Endothelial cell (in vitro differentiated cells): ENCODE measurements around the gene PXT1. TPM values are rescaled to one million over a fixed set of nuclear protein-coding genes. Genes with fewer than 3 reads are reported as not detected.

Experiments used
- DNase-seq: peaks from one replicate; pipeline ENCODE4 v3.0.0; 2021; ENCODE audit warnings: low spot score
- H3K27ac Mint-ChIP-seq: one replicate; pipeline ENCODE4 v1.8.0; 2021; ENCODE audit warnings: mixed read lengths, inconsistent platforms; ENCODE audit not compliant: unreplicated experiment
- H3K27me3 Mint-ChIP-seq: one replicate; pipeline ENCODE4 v1.8.0; 2021; ENCODE audit warnings: mild to moderate bottlenecking, moderate library complexity, mixed read lengths, inconsistent platforms; ENCODE audit not compliant: unreplicated experiment
- H3K36me3 Mint-ChIP-seq: one replicate; pipeline ENCODE4 v1.8.0; 2021; ENCODE audit warnings: mild to moderate bottlenecking, low read depth, mixed read lengths, inconsistent platforms; ENCODE audit not compliant: unreplicated experiment
- H3K4me1 Mint-ChIP-seq: one replicate; pipeline ENCODE4 v1.8.0; 2021; ENCODE audit warnings: mild to moderate bottlenecking, mixed read lengths, inconsistent platforms; ENCODE audit not compliant: unreplicated experiment
- H3K4me3 Mint-ChIP-seq: one replicate; pipeline ENCODE4 v1.8.0; 2021; ENCODE audit warnings: mild to moderate bottlenecking, mixed read lengths, inconsistent platforms; ENCODE audit not compliant: unreplicated experiment
- H3K9me3 Mint-ChIP-seq: one replicate; pipeline ENCODE4 v1.8.0; 2021; ENCODE audit warnings: mixed read lengths, inconsistent platforms; ENCODE audit not compliant: unreplicated experiment
- CTCF ChIP-seq: fragments of 200-600 bp; sonication (generic); IDR thresholded peaks from one replicate; pipeline ENCODE4 v1.5.0; 2021; ENCODE audit warnings: antibody characterized with exemption; ENCODE audit not compliant: unreplicated experiment
- total RNA-seq: library from RNA; stranded (reverse); fragmentation: NEBNext Ultra II Directional; extraction: Animal tissue kit (Norgen Biotek cat#: 25700); gene quantifications from one replicate; pipeline ENCODE4 v1.2.1, GENCODE V29; 2021; ENCODE audit not compliant: unreplicated experiment

Gene PXT1
- total RNA-seq, 1 donor from 2014 or later, result not detected

- H3K4me1 Mint-ChIP-seq, result peaks cover 5% of the 10 kb centered on the region
- H3K9me3 Mint-ChIP-seq, result no peaks in the 10 kb centered on the region
- no peaks in the 10 kb centered on the region for H3K36me3 Mint-ChIP-seq
- H3K4me3 Mint-ChIP-seq, result no peak overlapping the region
- TF ChIP-seq CTCF, result no peak
- H3K27ac Mint-ChIP-seq, result no peak overlapping the region
- no peaks in the 10 kb centered on the region for H3K27me3 Mint-ChIP-seq
- no peak for DNase-seq
Observed at GRCh38 chr6:36357872-36358225, 84.8 kb downstream of the PXT1 start.

GRCh38 chr6:36355819-36356218, 86.8 kb downstream of the PXT1 start:
- Mint-ChIP-seq H3K9me3 (no peaks in the 10 kb centered on the region), H3K27me3 (no peaks in the 10 kb centered on the region), H3K36me3 (peaks cover 4% of the 10 kb centered on the region), H3K4me3 (no peak overlapping the region), H3K27ac (no peak overlapping the region), H3K4me1 (peaks cover 13% of the 10 kb centered on the region)
- TF ChIP-seq CTCF, result no peak
- DNase-seq, result no peak

GRCh38 chr6:36353411-36353915, 89.2 kb downstream of the PXT1 start:
- TF ChIP-seq CTCF, result no peak
- H3K27me3 Mint-ChIP-seq, result peaks cover 4% of the 10 kb centered on the region
- H3K36me3 Mint-ChIP-seq, result peaks cover 4% of the 10 kb centered on the region
- peaks cover 24% of the 10 kb centered on the region for H3K4me1 Mint-ChIP-seq
- H3K4me3 Mint-ChIP-seq, result no peak overlapping the region
- H3K9me3 Mint-ChIP-seq, result no peaks in the 10 kb centered on the region
- no peak for DNase-seq
- H3K27ac Mint-ChIP-seq, result no peak overlapping the region

GRCh38 chr6:36352477-36353157, 90.0 kb downstream of the PXT1 start:
- Mint-ChIP-seq H3K27me3 (peaks cover 4% of the 10 kb centered on the region), H3K4me3 (no peak overlapping the region), H3K36me3 (peaks cover 4% of the 10 kb centered on the region), H3K9me3 (no peaks in the 10 kb centered on the region), H3K27ac (no peak overlapping the region), H3K4me1 (peaks cover 24% of the 10 kb centered on the region)
- no peak for TF ChIP-seq CTCF
- DNase-seq, result no peak
